ENCODE measurements around the gene PTPN6.

The PTPN6 gene

DNA sequence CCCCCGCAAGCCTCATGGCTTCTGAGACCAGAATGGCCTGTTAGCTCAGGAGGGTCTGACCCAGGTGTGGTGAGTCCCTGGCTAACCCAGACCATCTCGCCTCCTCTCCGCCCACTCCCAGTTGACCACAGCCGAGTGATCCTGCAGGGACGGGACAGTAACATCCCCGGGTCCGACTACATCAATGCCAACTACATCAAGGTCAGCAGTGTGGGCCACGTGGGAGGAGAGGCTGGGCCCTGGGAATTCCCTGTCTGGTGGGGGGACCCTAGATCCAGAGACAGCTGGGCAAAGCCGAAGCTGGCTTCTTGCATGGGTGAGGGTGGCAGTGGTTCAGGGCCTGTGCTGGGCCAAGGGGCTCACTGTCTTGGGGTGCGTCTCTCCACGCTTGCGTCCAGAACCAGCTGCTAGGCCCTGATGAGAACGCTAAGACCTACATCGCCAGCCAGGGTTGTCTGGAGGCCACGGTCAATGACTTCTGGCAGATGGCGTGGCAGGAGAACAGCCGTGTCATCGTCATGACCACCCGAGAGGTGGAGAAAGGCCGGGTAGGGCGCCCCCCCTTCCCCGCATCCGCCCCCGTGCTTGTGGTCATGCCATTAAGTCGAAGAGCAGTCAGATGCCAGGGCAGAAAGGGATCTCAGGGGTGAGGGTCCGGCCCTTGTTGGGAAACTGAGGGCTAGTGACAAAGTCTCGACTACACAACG, 5.0 kb downstream of the PTPN6 start:
- no peak for DNase-seq (ENCODE audit: low read depth, low spot score)

DNA sequence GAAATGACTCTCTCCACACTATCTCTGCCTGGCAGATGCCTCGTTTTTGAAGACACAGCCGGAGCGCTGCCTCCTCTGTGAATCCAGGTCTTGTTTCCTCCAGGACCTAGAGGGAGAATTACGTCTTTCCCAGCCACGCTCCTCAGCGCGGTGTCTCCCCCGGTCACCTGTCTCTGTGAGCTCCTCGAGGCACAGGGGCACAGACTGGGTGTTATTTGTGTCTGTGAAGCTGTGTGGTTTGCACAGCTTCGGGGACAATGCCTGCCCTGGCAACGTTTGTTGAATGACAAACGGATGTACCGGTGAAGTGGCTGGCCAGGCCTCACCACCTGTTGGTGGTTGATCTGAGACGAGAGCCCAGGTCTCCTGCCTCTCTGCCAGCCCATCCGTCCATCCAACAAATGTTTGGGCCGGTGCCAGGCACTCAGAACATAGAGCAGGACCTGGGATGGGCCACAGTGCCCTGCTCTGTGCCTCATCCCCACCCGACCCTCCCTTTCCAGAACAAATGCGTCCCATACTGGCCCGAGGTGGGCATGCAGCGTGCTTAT, 6.1 kb downstream of the PTPN6 start:
- DNase-seq (ENCODE audit: low read depth, low spot score) = no peak

DNA sequence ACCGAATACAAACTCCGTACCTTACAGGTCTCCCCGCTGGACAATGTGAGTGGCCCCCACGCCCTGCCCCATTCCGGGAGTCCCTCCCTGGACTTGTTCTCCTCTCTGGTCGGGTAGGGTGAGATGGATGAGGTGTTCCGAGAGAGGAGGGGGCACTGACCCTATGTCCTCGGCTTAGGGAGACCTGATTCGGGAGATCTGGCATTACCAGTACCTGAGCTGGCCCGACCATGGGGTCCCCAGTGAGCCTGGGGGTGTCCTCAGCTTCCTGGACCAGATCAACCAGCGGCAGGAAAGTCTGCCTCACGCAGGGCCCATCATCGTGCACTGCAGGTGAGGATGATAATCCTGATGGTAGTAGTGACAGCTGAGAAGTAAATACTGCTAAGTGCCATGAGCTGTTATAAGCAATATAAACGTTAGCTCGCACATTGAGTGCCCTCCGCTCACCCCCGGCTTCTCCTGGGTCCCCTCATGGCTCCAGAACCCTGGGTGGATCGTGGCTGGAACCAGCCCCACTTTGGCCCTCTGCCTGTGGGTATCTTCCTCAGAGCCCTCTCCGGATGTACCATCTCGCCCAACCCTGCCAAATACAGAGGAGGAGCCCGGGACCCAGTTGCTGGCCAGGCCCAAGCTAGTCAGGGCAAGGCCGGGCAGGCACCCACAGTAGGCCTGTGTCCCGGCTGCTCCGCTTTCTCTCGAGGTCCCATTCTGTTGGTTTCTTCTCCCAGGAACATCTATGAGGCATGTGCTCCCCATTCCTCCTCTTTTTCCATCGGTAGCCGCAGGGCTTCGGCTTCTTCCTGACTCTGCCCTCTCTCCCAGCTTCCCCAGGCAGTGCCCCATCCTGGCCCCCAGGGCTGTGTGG, 6.8 kb downstream of the PTPN6 start:
- DNase-seq (ENCODE audit: low read depth, low spot score) = no peak

DNA sequence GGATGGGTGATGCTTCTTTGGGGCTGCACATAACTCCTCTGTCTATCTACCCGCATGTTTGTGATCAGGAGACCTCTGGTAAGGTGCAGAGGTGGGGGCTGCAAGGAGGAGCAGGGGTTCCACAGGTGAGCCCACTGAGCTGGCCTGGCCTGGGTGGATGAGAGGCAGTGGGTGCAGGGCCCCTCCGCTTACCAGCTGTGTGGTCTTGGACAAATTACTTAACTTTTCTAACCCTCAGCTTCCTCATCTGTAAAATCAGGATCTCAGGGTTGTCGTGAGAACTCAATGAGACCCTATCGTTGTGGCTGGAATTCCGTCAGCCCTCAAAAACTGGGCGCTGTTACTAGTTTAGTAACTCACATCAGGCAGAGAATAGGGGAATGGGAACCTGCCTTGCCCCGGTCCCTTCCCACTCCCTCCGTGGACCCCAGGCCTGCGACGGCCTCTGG, 7.5 kb downstream of the PTPN6 start:
- no peak for DNase-seq (ENCODE audit: low read depth, low spot score)

DNA sequence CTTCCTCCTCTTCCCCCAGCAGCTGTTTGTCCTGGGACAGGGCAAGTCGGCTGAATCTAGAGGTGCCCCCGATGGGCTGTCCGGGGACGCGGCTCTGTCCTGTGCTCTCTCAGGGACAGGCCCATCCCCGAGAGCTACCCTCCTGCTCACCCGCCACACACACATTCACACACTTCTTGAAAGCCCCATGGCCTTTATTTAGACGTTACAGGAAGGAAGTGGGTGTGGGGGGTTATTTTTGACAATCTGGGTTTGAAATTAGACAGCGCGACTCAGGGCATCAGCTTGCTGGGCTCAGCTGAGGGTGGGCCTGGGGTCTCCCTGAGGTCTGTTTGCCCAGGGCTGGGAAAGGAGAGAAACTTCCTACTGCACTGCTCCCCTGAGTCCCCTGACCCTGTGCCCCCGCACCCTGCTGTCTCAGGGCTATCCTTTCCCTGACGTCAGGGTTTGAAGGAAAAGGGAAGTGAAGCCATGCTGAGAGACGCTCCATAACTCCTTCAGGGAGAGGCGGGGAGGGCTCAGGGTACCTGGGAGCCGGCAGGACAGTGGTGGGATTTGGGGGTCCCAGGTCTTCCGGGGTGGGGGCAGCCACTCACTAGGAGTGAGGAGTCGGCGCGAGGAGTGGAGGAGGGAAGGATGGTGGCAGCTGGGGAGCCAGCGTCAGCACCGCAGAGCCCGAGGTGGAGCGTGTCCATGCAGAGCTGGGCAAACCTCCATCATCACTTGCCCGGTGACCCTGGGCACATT, 8.1 kb downstream of the PTPN6 start:
- no peak for DNase-seq (ENCODE audit: low read depth, low spot score)

DNA sequence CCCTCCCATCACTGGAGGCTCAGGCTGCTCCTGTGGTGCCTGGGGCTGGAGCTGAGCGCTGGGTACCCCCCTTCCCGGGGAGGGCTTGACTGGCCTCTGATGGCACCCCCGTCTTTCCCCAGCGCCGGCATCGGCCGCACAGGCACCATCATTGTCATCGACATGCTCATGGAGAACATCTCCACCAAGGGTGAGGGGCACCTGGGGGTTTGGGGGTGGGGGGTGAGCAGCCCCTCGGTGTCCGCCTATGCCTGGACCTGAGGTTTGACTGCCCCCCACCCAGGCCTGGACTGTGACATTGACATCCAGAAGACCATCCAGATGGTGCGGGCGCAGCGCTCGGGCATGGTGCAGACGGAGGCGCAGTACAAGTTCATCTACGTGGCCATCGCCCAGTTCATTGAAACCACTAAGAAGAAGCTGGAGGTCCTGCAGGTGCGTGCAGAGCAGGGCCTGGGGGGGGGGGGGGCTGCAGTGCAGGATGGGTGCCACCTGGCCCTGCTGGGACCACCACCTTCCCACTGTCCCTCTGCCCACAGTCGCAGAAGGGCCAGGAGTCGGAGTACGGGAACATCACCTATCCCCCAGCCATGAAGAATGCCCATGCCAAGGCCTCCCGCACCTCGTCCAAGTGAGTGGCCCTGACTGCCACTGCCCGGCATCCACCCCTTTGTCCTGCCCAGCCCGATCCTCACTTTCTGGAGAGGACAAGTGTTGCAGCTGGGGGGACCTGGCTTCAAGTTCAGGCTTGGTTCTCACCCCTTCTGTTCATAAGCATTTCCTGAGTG, 8.8 kb downstream of the PTPN6 start:
- DNase-seq (ENCODE audit: low read depth, low spot score) = no peak

DNA sequence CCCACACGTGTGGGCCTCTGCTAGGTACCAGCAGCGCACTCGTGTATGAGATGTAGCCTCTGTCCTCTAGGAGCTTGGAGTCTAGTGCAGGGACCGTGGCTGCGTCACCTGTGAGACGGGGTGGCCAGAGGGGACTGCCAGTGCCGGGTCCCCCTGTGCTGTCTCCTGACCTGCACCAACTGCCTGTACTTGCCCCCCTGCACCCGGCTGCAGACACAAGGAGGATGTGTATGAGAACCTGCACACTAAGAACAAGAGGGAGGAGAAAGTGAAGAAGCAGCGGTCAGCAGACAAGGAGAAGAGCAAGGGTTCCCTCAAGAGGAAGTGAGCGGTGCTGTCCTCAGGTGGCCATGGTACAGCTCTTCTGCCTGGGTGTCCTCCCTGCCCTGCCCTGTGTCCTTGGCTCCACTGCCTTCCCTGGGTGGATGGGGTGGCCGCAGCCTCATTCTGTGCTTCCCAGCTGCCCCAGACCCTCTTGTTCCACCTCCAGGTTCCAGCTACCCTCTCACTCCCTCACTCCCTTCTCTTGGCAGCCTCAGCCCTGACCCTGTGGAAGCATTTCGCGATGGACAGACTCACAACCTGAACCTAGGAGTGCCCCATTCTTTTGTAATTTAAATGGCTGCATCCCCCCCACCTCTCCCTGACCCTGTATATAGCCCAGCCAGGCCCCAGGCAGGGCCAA, 9.6 kb downstream of the PTPN6 start:
- no peak for DNase-seq (ENCODE audit: low read depth, low spot score)

DNA sequence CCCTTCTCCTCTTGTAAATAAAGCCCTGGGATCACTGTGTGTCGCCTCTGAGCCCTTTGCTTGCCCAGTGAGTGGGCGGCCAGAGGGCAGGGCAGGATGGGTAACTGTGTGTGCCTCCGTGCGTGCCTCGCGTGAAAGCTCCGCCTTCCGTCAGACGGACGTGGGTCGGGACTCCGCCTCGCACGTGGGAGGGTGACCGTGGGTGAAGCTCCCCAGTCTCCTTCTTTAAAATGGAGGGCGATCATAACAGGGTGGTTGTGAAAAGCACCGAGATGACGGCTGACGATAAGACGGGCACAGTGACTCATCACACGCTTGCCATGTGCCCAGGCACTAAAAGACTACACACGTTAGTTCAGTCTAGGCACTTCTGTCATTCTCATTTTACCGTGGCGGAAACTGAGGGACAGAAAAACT, 10.1 kb downstream of the PTPN6 start:
- DNase-seq (ENCODE audit: low read depth, low spot score) = peak; percentile 86

DNA sequence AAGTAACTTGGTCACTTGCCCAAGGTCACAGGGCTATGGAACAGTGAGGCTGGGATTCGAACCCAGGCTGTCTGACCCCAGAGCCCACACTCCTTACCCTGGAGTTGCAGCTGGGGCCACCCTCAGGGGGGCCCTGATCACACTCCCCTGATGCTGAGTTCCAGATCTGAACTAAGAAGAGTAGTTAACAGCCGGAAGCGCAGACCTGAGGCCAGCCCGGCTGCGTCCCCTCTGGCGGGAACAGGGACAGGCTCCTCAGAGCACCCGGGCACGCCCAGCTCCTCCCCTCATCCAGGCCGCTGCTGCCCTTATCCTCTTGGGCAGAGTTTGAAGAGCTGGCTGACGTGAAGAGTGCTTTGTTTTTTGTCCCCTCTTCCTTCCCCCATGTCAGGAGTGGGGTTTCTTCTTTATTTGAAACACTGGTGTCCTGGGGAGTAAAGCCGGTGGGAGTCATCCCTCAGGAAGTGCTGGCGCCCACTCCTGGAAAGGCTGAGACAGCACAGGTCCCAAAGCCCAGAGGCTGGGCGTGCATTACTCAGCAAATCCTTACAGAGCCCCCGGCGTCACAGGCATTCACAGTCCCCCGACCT, 10.6 kb downstream of the PTPN6 start:
- no peak for DNase-seq (ENCODE audit: low read depth, low spot score)

DNA sequence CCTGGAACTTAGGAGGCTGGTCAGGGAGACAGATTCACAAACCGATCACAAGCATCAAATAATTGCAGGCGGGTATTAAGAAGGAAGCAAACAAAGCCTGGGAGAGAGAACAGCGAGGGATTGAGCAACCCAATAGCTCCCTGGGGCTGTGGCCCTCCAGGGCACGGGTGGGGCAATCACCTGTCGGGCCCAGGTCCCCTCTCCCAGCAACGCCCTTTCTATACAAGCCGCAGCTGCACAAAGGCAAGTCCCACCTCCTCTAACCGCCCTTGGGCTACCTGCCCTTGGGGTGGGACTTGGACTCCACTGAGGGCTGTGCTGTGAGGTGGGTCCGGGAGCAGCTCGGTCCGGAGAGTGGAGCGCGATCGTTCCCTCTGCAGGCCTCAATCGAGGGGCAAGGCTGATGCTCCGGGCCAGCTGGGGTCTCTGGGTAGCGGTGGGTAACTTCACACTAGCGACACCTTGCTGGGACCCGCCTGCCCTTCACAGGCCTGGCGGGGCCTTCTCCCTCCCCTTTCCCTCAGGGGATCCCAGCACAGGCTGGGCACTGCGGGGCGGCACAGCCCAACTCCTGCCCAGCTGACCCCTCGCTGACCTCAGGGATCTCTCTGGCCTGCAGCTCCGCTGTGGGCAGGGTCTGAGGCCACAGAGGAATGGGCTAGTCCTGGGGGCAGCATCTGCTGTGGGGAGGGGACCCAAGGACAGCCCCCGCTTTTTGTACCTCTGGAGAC, 11.3 kb downstream of the PTPN6 start:
- DNase-seq (ENCODE audit: low read depth, low spot score) = no peak

DNA sequence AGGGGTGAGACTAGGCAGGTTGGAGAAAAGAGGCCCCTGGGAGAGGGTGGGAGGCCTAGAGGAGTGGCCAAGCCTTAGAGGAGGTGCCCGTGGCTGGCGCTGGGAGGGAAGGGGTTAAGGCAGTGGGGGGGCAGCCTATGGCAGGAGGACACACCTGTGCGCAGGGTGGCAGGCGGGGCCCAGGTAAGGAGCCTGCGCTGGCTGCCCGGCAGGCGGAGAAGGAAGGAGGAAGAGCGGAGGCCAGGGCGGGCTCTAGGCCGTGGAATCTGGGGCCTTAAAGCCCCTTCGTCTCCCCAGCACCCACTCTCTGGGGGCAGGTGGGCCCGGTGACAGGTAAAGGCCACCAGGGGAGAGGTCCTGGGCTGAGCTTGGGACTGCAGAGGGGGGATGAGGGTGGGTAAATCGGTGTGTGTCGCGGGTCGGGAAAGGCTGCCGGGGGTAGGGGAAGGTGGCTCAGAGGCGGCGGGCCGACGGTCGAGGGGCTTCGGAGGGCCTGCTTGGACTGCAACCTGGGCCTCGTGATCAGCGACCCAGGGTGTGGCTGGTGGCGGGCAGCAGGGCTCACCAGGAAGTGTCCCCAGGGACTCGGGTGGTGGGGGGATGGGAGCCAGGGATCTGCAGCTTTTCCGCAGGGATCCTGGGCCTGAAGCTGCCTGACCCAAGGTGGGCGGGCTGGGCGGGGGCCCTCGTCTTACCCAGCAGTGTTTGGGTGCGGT, 12.0 kb downstream of the PTPN6 start:
- DNase-seq (ENCODE audit: low read depth, low spot score) = no peak

DNA sequence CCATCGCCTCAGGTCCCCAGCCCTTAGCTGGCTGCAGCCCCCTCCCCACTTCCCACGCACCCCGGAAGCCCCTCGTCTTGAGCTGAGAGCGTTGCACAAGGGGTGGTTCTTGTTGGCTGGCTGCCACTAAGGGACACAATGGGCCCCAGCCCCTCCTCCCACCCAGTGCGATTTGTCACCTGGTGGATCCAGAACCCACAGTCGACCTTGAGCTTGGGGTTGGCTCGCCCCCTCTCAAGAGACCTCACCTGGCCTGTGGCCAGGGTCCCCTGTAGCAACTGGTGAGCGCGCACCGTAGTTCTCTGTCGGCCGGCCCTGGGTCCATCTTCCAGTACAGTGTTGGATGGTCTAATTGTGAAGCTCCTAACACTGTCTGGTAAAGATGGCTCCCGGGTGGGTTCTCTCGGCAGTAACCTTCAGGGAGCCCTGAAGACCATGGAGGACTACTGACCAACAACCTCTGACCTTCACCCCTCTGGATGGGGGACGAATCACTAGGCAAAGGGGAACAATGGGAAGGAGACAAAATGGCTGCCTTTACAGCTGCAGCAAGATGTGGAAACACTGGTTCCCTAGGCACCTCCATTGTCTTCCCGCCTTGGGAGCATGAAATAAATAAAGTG, 12.7 kb downstream of the PTPN6 start:
- DNase-seq (ENCODE audit: low read depth, low spot score) = no peak

DNA sequence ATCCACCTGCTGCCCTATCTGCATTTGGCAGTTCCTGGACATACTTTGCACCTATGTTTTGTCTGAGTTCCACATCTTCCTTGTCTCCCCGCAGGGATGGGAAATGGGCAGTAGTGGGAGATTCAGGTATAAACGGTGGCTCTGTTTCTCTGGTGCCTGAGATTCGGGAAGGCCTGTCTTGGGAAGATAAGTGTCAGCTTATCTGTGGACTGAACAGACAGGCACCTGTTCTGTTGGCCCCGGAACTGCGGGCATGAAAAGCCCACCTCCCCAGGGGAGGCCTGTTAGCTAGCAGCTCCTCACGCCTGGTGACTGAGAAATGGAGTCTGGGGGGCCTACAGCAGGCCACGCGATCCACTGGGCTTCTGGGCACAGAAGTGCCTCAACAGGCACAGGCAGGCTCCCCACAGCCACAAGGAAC, 13.5 kb downstream of the PTPN6 start:
- DNase-seq (ENCODE audit: low read depth, low spot score) = no peak

DNA sequence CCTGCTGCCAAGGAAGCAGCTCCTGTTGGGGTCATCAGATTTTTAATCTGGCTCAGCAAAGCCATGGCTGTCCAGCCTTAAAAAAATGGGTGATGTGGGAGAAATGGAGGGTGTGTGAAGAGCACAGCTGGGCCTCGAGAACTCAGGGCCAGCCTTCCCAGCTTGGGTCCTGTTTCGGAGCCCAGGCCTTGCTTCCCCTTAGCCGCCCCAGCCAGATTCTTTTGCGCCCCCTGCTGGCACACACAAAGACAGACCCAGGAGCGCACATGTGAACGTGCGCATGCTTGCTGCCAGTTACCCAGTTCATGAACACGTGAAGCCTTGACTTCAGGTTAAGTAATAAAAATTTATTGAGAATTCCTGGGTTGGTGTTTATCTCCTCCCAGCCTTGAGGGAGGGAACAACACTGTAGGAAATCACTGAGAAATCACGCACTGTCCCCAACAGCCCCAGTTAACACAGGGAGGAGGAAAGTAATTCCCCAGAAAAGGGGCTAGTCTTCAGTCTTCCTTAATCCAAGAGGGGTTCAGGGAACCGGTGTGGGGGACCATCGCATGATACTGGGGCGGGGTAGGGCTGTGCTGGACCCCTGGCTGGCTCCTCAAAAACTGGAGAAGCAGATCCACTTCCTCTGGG, 14.0 kb downstream of the PTPN6 start:
- peak; percentile 78 for DNase-seq (ENCODE audit: low read depth, low spot score)

DNA sequence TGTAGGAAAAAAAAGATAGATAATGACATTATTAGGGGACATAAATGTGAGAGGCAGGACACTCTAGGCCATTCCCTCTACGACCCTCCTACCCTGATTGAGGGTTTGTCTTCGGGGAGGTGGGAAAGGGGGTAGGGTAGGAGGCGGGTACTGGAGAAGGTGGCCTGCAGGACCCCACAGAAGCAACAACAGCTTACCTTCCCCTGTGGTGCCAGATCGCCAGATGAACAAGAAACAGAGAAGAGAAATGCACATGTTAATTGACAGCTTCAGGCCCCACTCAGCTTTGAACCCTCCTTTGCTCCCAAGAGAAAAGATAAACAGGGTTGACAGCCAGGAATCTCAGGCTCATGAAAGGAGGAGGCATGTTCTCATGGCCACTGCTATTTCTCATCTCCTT, 14.6 kb downstream of the PTPN6 start:
- DNase-seq (ENCODE audit: low read depth, low spot score) = no peak

DNA sequence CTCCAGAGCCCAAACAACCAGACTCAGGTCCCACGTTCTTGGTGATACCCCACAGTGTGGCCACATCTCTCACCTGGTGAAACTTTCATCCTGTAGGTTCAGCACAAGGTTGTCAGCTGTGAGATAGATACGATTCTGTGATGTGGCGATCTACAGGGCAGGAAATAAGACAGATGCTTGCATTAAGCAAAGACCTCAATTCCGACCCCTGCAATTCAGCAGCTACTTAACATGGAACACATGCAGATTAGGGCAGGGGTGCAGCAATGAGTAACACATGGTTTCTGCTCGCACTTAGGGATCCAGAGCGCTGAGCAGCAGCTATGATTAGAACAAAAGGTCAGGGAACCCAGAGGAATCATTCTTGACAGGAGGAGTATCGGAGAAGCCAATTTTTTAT, 15.2 kb downstream of the PTPN6 start:
- no peak for DNase-seq (ENCODE audit: low read depth, low spot score)

DNA sequence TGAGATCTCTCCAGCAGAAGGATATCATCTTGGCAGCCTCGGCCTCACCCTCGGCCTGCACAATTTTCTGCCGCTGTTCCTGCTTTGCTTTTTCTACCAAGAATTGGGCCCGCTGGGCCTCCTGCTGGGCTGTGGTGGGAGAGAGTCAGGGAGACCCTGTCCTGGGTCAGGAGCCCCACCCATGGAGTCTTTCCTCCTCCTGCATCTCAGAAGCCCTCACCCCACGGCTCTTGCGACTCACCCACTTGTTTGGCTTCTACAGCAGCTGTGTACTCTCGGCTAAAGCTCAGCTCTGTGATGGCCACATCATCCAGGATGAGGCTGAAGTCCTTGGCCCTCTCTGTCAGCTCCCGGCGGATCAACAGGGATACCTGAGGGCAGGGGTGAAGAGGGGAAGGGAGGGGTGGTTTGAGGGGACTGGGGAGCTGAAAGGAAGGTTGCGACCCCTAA, 16.5 kb downstream of the PTPN6 start:
- DNase-seq (ENCODE audit: low read depth, low spot score) = no peak

DNA sequence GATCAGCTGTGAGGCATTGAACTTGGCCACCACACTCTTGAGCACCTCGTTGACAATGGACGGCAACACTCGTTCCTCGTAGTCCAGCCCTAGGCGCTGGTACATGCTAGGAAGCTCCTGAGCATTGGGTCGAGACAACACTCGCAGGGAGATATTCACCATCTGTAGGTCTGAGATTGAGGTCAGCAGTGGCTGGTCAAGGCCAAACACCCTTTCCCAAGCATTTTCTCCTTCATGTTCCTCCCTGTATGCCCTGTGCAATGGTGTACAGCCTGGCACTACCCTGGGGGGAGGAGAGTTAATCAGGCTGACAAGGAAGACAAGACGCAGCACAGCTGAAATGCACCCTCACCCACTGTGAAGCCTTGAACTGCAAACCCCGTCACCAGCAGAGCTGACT, 17.3 kb downstream of the PTPN6 start:
- no peak for DNase-seq (ENCODE audit: low read depth, low spot score)
